SU-DHL-6 (cell line): ENCODE data around the gene GRID1.

ENCODE experiments used
- H2AFZ ChIP-seq: fragments of 200-600 bp; sonication (generic); 2 replicates; pipeline ENCODE4 v1.6.1; 2014; ENCODE audit warnings: low read depth, mild to moderate bottlenecking, moderate library complexity, mixed read lengths, antibody characterized with exemption, low read length; ENCODE audit not compliant: severe bottlenecking
- H3F3A ChIP-seq: fragments of 200-600 bp; shearing (Covaris generic); 2 replicates; pipeline ENCODE4 v1.6.0; 2016; ENCODE audit warnings: antibody characterized with exemption, mild to moderate bottlenecking; ENCODE audit not compliant: insufficient read depth
- H3K27ac ChIP-seq: fragments of 200-600 bp; sonication (generic); 2 replicates; pipeline ENCODE4 v1.5.1; 2016; ENCODE audit warnings: low read depth, mild to moderate bottlenecking, low read length, moderate library complexity, mixed read lengths
- H3K27me3 ChIP-seq: fragments of 200-600 bp; sonication (generic), shearing (Covaris generic); 2 replicates; pipeline ENCODE4 v1.6.0; 2014; ENCODE audit warnings: mild to moderate bottlenecking, low read length
- H3K36me3 ChIP-seq: fragments of 200-600 bp; sonication (generic); 2 replicates; pipeline ENCODE4 v1.6.1; 2014; ENCODE audit warnings: mild to moderate bottlenecking, low read length, mixed read lengths
- H3K4me2 ChIP-seq: fragments of 300-600, 200-600 bp; shearing (Covaris generic), sonication (generic); 2 replicates; pipeline ENCODE4 v1.6.0; 2014; ENCODE audit warnings: low read length, low read depth, mild to moderate bottlenecking; ENCODE audit not compliant: poor library complexity, severe bottlenecking
- H3K4me3 ChIP-seq: fragments of 200-600 bp; sonication (generic); 2 replicates; pipeline ENCODE4 v1.5.1; 2014; ENCODE audit warnings: antibody characterized with exemption, low read length, mild to moderate bottlenecking, mixed read lengths; ENCODE audit not compliant: insufficient read depth, poor library complexity, severe bottlenecking
- H3K79me2 ChIP-seq: fragments of 200-600 bp; sonication (generic); 2 replicates; pipeline ENCODE4 v1.6.1; 2014; ENCODE audit warnings: mild to moderate bottlenecking, low read length, moderate library complexity; ENCODE audit not compliant: insufficient read depth
- H3K9ac ChIP-seq: fragments of 200-600 bp; sonication (generic); 2 replicates; pipeline ENCODE4 v1.7.0; 2014; ENCODE audit warnings: mild to moderate bottlenecking, low read length
- H3K9me2 ChIP-seq: fragments of 200-600 bp; sonication (generic); replicated peaks from 2 replicates; pipeline ENCODE4 v1.6.1; 2014; ENCODE audit warnings: low read length; ENCODE audit not compliant: insufficient read depth
- H3K9me3 ChIP-seq: fragments of 200-600 bp; sonication (generic); 2 replicates; pipeline ENCODE4 v1.6.1; 2014; ENCODE audit warnings: low read length, mixed read lengths; ENCODE audit not compliant: insufficient read depth
- H4K20me1 ChIP-seq: fragments of 200-600 bp; sonication (generic); 2 replicates; pipeline ENCODE4 v1.6.1; 2014; ENCODE audit warnings: low read depth, mild to moderate bottlenecking, antibody characterized with exemption, low read length, moderate library complexity, mixed read lengths
- CTCF ChIP-seq: fragments of 200-600 bp; sonication (generic); IDR thresholded peaks from one replicate; pipeline ENCODE4 v1.5.1; 2017; ENCODE audit warnings: antibody characterized with exemption, mild to moderate bottlenecking, low read length, moderate library complexity; ENCODE audit not compliant: insufficient read depth, poor library complexity, severe bottlenecking
- EZH2phosphoT487 ChIP-seq: fragments of 200-600 bp; sonication (generic), shearing (Covaris generic); conservative IDR thresholded peaks from 2 replicates; pipeline ENCODE4 v1.6.1; 2018; ENCODE audit warnings: mild to moderate bottlenecking, antibody characterized with exemption, low read length, moderate library complexity, mixed read lengths

Gene GRID1

GRCh38 chr10:86264481-86265231 is 101.9 kb downstream of the GRID1 start:
- H3F3A ChIP-seq = no peaks in the 10 kb centered on the region
- H3K9ac ChIP-seq = no peak overlapping the region
- H3K9me3 ChIP-seq = no peaks in the 10 kb centered on the region
- no peak overlapping the region for H2AFZ ChIP-seq
- H3K4me3 ChIP-seq = no peak overlapping the region
- no peak overlapping the region for H3K27ac ChIP-seq
- TF ChIP-seq CTCF (no peak), EZH2phosphoT487 (no peak)
- no peaks in the 10 kb centered on the region for H4K20me1 ChIP-seq
- no peaks in the 10 kb centered on the region for H3K79me2 ChIP-seq
- no peak overlapping the region for H3K4me2 ChIP-seq
- H3K36me3 ChIP-seq = no peaks in the 10 kb centered on the region
- no peaks in the 10 kb centered on the region for H3K9me2 ChIP-seq
- H3K27me3 ChIP-seq = no peaks in the 10 kb centered on the region

GRCh38 chr10:86263907-86264306 is 102.7 kb downstream of the GRID1 start:
- no peaks in the 10 kb centered on the region for H3K27me3 ChIP-seq
- H3K9ac ChIP-seq = no peak overlapping the region

GRCh38 chr10:86263209-86263608 is 103.4 kb downstream of the GRID1 start:
- no peak overlapping the region for H3K9ac ChIP-seq
- no peaks in the 10 kb centered on the region for H3F3A ChIP-seq
- no peak overlapping the region for H3K4me3 ChIP-seq
- H4K20me1 ChIP-seq = no peaks in the 10 kb centered on the region
- no peak overlapping the region for H3K4me2 ChIP-seq
- no peak overlapping the region for H3K27ac ChIP-seq
- no peaks in the 10 kb centered on the region for H3K36me3 ChIP-seq
- H2AFZ ChIP-seq = no peak overlapping the region
- no peaks in the 10 kb centered on the region for H3K9me3 ChIP-seq
- TF ChIP-seq CTCF = no peak
- no peak for TF ChIP-seq EZH2phosphoT487
- no peaks in the 10 kb centered on the region for H3K27me3 ChIP-seq
- H3K9me2 ChIP-seq = no peaks in the 10 kb centered on the region
- no peaks in the 10 kb centered on the region for H3K79me2 ChIP-seq

More at GRCh38 chr10:86263907-86264306, 102.7 kb downstream of the GRID1 start:
- H2AFZ ChIP-seq = no peak overlapping the region
- H3K9me2 ChIP-seq = no peaks in the 10 kb centered on the region
- no peak for TF ChIP-seq EZH2phosphoT487
- no peak for TF ChIP-seq CTCF
- H4K20me1 ChIP-seq = no peaks in the 10 kb centered on the region
- H3K27ac ChIP-seq = no peak overlapping the region
- no peak overlapping the region for H3K4me3 ChIP-seq
- no peaks in the 10 kb centered on the region for H3K79me2 ChIP-seq
- no peaks in the 10 kb centered on the region for H3K9me3 ChIP-seq
- H3K4me2 ChIP-seq = no peak overlapping the region
- no peaks in the 10 kb centered on the region for H3F3A ChIP-seq
- H3K36me3 ChIP-seq = no peaks in the 10 kb centered on the region
